ENCODE results near the gene CD96.

CD96 gene

DNA sequence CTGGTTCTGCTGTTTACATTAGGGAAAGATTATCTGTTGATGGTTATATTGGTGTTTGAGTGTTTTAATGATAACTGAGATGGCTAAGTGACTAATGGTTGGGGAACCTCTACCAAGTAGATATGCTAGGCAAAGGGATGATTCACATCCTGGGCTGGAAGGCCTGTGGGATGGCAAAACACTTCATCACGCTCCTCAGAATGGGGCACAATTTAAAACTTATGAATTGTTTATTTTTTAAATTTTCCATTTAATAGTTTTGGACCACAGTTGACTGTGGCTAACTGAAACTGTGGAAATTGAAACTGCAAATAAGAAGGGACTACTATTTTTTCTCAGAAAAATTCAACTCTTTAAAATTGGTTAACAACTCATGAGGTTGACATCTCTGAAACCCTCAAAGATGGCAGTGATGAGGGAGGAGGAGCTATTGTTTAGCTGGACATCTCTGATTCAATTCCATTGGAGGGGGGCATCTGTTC is 153.7 kb downstream of the CD96 start:
- Histone ChIP-seq H3K27me3 (ENCODE audit: control insufficient read depth in 3 of 3, insufficient read depth in 3 of 3, low read depth in 1 of 3, low read length in 3 of 3) (no peaks in the 10 kb centered on the region), H2BK5ac (ENCODE audit: low read length) (no peak overlapping the region), H2AFZ (ENCODE audit: low read length) (no peak overlapping the region), H4K91ac (ENCODE audit: low read depth, low read length, poor library complexity) (no peak overlapping the region), H2BK15ac (ENCODE audit: low read length) (no peak overlapping the region), H3K79me1 (ENCODE audit: low read depth, low read length) (no peaks in the 10 kb centered on the region), H3K23ac (ENCODE audit: low read depth, low read length, poor library complexity) (no peak overlapping the region), H3K4me3 (ENCODE audit: low read length in 2 of 2) (no peak overlapping the region), H3K18ac (ENCODE audit: low read length) (no peak overlapping the region), H3K4me1 (ENCODE audit: control insufficient read depth in 2 of 2, insufficient read depth in 1 of 2, low read depth in 1 of 2, low read length in 2 of 2) (no peaks in the 10 kb centered on the region), H3K4me2 (ENCODE audit: insufficient read depth, low read length, poor library complexity, severe bottlenecking) (no peak overlapping the region), H3K27ac (replicated peaks; ENCODE audit: low read length) (no peak overlapping the region), H3K36me3 (replicated peaks in 1 of 2; ENCODE audit: control insufficient read depth in 2 of 2, insufficient read depth in 2 of 2, low read length in 2 of 2) (no peaks in the 10 kb centered on the region), H2BK120ac (ENCODE audit: low read depth, low read length) (no peak overlapping the region), H2BK12ac (ENCODE audit: low read length) (no peak overlapping the region), H3K4ac (ENCODE audit: low read length) (no peak overlapping the region), H2AK5ac (ENCODE audit: low read depth, low read length) (no peak overlapping the region), H3K9ac (ENCODE audit: low read depth, low read length, poor library complexity) (no peak overlapping the region), H3K9me3 (replicated peaks in 1 of 2; ENCODE audit: control insufficient read depth in 2 of 2, insufficient read depth in 1 of 2, low read depth in 1 of 2, low read length in 2 of 2) (no peaks in the 10 kb centered on the region), H4K8ac (ENCODE audit: low read depth, low read length) (no peak overlapping the region), H3K14ac (ENCODE audit: low read length) (no peak overlapping the region)
- no peak for DNase-seq (ENCODE audit: low spot score)
- WGBS, 2 donors (ENCODE audit: extremely low coverage in 2 of 2, insufficient read length in 2 of 2, insufficient replicate concordance in 1 of 2), result no CpG with 5 or more reads among the region's 1 CpG

DNA sequence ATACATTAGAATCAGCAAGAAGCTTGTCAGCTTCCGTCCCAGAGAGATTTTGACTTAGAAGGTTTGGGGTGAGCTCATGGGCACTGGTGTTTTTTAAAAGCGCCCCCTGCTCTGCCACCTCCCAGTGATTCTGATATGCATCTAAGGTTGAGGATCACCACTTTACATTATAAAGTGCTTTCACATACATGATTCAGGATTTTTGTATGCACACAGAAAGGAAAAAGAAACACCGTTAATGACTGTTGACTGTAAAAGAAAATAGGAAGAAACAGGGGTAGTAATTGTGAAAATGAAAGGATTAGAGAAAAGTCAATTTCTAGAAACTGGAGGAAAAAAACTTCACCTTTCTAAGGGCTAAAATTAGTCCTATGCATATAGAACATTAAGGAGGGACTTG is 158.1 kb downstream of the CD96 start:
- H3K4me3 ChIP-seq (ENCODE audit: low read length in 2 of 2), result no peak overlapping the region
- H3K4me2 ChIP-seq (ENCODE audit: insufficient read depth, low read length, poor library complexity, severe bottlenecking), result no peak overlapping the region
- H2AK5ac ChIP-seq (ENCODE audit: low read depth, low read length), result no peak overlapping the region
- H3K9ac ChIP-seq (ENCODE audit: low read depth, low read length, poor library complexity), result no peak overlapping the region
- DNase-seq (ENCODE audit: low spot score), result no peak
- no peak overlapping the region for H3K18ac ChIP-seq (ENCODE audit: low read length)
- H3K27ac ChIP-seq (replicated peaks; ENCODE audit: low read length), result no peak overlapping the region
- H3K9me3 ChIP-seq (replicated peaks in 1 of 2; ENCODE audit: control insufficient read depth in 2 of 2, insufficient read depth in 1 of 2, low read depth in 1 of 2, low read length in 2 of 2), result no peaks in the 10 kb centered on the region
- no peaks in the 10 kb centered on the region for H3K27me3 ChIP-seq (ENCODE audit: control insufficient read depth in 3 of 3, insufficient read depth in 3 of 3, low read depth in 1 of 3, low read length in 3 of 3)
- no peak overlapping the region for H2BK5ac ChIP-seq (ENCODE audit: low read length)
- no peaks in the 10 kb centered on the region for H3K79me1 ChIP-seq (ENCODE audit: low read depth, low read length)
- no peak overlapping the region for H3K4ac ChIP-seq (ENCODE audit: low read length)
- no peak overlapping the region for H3K23ac ChIP-seq (ENCODE audit: low read depth, low read length, poor library complexity)
- no peak overlapping the region for H2AFZ ChIP-seq (ENCODE audit: low read length)
- H4K91ac ChIP-seq (ENCODE audit: low read depth, low read length, poor library complexity), result no peak overlapping the region
- no peak overlapping the region for H2BK120ac ChIP-seq (ENCODE audit: low read depth, low read length)
- no peak overlapping the region for H3K14ac ChIP-seq (ENCODE audit: low read length)
- no CpG with 5 or more reads among the region's 3 CpGs for WGBS, 2 donors (ENCODE audit: extremely low coverage in 2 of 2, insufficient read length in 2 of 2, insufficient replicate concordance in 1 of 2)
- no peaks in the 10 kb centered on the region for H3K4me1 ChIP-seq (ENCODE audit: control insufficient read depth in 2 of 2, insufficient read depth in 1 of 2, low read depth in 1 of 2, low read length in 2 of 2)
- no peaks in the 10 kb centered on the region for H3K36me3 ChIP-seq (replicated peaks in 1 of 2; ENCODE audit: control insufficient read depth in 2 of 2, insufficient read depth in 2 of 2, low read length in 2 of 2)
- H2BK15ac ChIP-seq (ENCODE audit: low read length), result no peak overlapping the region
- H4K8ac ChIP-seq (ENCODE audit: low read depth, low read length), result no peak overlapping the region
- H2BK12ac ChIP-seq (ENCODE audit: low read length), result no peak overlapping the region

GRCh38 chr3:111701292-111701906 is 159.4 kb downstream of the CD96 start:
- no peak overlapping the region for H4K91ac ChIP-seq (ENCODE audit: low read depth, low read length, poor library complexity)
- H3K9ac ChIP-seq (ENCODE audit: low read depth, low read length, poor library complexity), result no peak overlapping the region
- H3K27me3 ChIP-seq (ENCODE audit: control insufficient read depth in 3 of 3, insufficient read depth in 3 of 3, low read depth in 1 of 3, low read length in 3 of 3), result no peaks in the 10 kb centered on the region
- no peak overlapping the region for H2AK5ac ChIP-seq (ENCODE audit: low read depth, low read length)
- DNase-seq (ENCODE audit: low spot score), result no peak
- no peaks in the 10 kb centered on the region for H3K79me1 ChIP-seq (ENCODE audit: low read depth, low read length)
- no peaks in the 10 kb centered on the region for H3K9me3 ChIP-seq (replicated peaks in 1 of 2; ENCODE audit: control insufficient read depth in 2 of 2, insufficient read depth in 1 of 2, low read depth in 1 of 2, low read length in 2 of 2)
- no peak overlapping the region for H2BK5ac ChIP-seq (ENCODE audit: low read length)
- no peak overlapping the region for H2BK15ac ChIP-seq (ENCODE audit: low read length)
- no peaks in the 10 kb centered on the region for H3K36me3 ChIP-seq (replicated peaks in 1 of 2; ENCODE audit: control insufficient read depth in 2 of 2, insufficient read depth in 2 of 2, low read length in 2 of 2)
- no peak overlapping the region for H3K4me2 ChIP-seq (ENCODE audit: insufficient read depth, low read length, poor library complexity, severe bottlenecking)
- H3K18ac ChIP-seq (ENCODE audit: low read length), result no peak overlapping the region
- H3K4ac ChIP-seq (ENCODE audit: low read length), result no peak overlapping the region
- H4K8ac ChIP-seq (ENCODE audit: low read depth, low read length), result no peak overlapping the region
- H3K4me1 ChIP-seq (ENCODE audit: control insufficient read depth in 2 of 2, insufficient read depth in 1 of 2, low read depth in 1 of 2, low read length in 2 of 2), result no peaks in the 10 kb centered on the region
- 100% methylated on average over 1 of the region's 2 CpGs; no CpG with 5 or more reads in 1 of the 2 donors for WGBS, 2 donors (ENCODE audit: extremely low coverage in 2 of 2, insufficient read length in 2 of 2, insufficient replicate concordance in 1 of 2)
- H3K23ac ChIP-seq (ENCODE audit: low read depth, low read length, poor library complexity), result no peak overlapping the region
- H3K27ac ChIP-seq (replicated peaks; ENCODE audit: low read length), result no peak overlapping the region
- H2BK120ac ChIP-seq (ENCODE audit: low read depth, low read length), result no peak overlapping the region
- H3K14ac ChIP-seq (ENCODE audit: low read length), result no peak overlapping the region
- H3K4me3 ChIP-seq (ENCODE audit: low read length in 2 of 2), result no peak overlapping the region
- no peak overlapping the region for H2AFZ ChIP-seq (ENCODE audit: low read length)
- H2BK12ac ChIP-seq (ENCODE audit: low read length), result no peak overlapping the region
